ENCODE measurements around the gene CCDC87. TPM values are rescaled to one million over a fixed set of nuclear protein-coding genes. Genes with fewer than 3 reads are reported as not detected.
A peak's percentile ranks its signal among the peaks of the same experiment; 100 is the strongest.
"Not testable (repeated sequence)": the region's sequence is repeated elsewhere in the genome, so short reads cannot be mapped to it uniquely, and the experiment has no call there.

CCDC87 gene
- total and polyA plus RNA-seq, 4 donors: 0.10 to 0.33 (median 0.19) TPM; not detected in 1

DNA sequence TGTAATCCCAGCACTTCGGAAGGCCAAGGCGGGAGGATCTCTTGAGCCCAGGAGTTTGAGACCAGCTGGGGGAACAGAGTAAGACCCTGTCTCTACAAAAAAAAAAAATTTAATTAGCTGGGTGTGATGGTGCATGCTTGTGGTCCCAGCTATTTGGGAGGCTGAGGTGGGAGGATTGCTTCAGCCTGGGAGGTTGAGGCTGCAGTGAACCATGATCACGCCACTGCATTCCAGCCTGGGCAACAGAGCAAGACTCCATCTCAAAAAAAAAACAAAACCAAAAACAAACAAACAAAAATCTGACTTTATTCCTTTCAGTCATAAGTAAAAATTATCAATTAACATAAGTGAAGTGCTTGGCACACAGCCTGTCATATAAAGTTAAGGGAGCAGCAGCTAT is 13.7 kb upstream of the CCDC87 start:
- intact Hi-C loops (cut with DNase I): not testable (repeated sequence)
- 82 to 83% methylated on average over 3 of the region's 3 CpGs for WGBS, 2 donors

GRCh38 chr11:66604155-66604554 is 11.3 kb upstream of the CCDC87 start:
- peaks cover 0 to 3% of the 10 kb centered on the region in 2 donors for H3K4me1 ChIP-seq (ENCODE audit: control insufficient read depth in 1 of 2, insufficient read depth in 2 of 2, low read length in 2 of 2)
- H3K9me3 ChIP-seq (ENCODE audit: control insufficient read depth, low read length): no peaks in the 10 kb centered on the region
- H3K27ac ChIP-seq (ENCODE audit: low read depth in 1 of 2, low read length in 2 of 2): no peak overlapping the region
- no peak for ATAC-seq (ENCODE audit: low FRiP score)
- no peaks in the 10 kb centered on the region for H3K27me3 ChIP-seq (ENCODE audit: control insufficient read depth in 1 of 2, insufficient read depth in 2 of 2, low read length in 1 of 2)
- no peaks in the 10 kb centered on the region for H3K36me3 ChIP-seq (ENCODE audit: control insufficient read depth in 1 of 2, insufficient read depth in 2 of 2, low read length in 1 of 2)
- WGBS, 2 donors: 92 to 94% methylated on average over 5 of the region's 5 CpGs
- H3K4me3 ChIP-seq (ENCODE audit: low read length in 2 of 2): no peak overlapping the region
- intact Hi-C loops (cut with DNase I): no loop called here
- no peak for DNase-seq

More for the DNA sequence above, 13.7 kb upstream of the CCDC87 start:
- DNase-seq; H3K27me3 ChIP-seq (ENCODE audit: control insufficient read depth in 1 of 2, insufficient read depth in 2 of 2, low read length in 1 of 2); ATAC-seq (ENCODE audit: low FRiP score); H3K9me3 ChIP-seq (ENCODE audit: control insufficient read depth, low read length); H3K36me3 ChIP-seq (ENCODE audit: control insufficient read depth in 1 of 2, insufficient read depth in 2 of 2, low read length in 1 of 2); H3K4me1 ChIP-seq (ENCODE audit: control insufficient read depth in 1 of 2, insufficient read depth in 2 of 2, low read length in 2 of 2); H3K4me3 ChIP-seq (ENCODE audit: low read length in 2 of 2): not testable (repeated sequence)
- peak overlapping the region in 1 of 2 donors; percentile 85 for H3K27ac ChIP-seq (ENCODE audit: low read depth in 1 of 2, low read length in 2 of 2)

DNA sequence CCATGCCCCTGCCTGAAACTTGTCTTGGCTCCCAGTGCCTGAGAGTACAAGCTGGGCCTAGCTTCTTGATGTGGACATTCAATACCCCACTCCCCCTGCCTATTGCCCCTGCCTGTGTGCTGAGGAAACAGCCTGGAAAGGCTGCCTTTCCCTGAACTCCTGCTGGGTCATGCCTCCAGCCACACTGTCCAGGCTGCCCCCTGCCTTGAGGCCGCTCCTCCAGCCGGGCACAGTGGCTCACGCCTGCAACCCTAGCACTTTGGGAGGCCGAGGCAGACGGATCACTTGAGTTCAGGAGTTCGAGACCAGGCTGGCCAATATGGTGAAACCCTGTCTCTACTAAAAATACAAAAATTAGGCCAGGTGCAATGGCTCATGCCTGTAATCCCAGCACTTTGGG is 10.2 kb upstream of the CCDC87 start:
- ATAC-seq (ENCODE audit: low FRiP score) (no peak), DNase-seq (no peak)
- peak overlapping the region in 1 of 2 donors; percentile 88 for H3K27ac ChIP-seq (ENCODE audit: low read depth in 1 of 2, low read length in 2 of 2)
- H3K36me3 ChIP-seq (ENCODE audit: control insufficient read depth in 1 of 2, insufficient read depth in 2 of 2, low read length in 1 of 2): no peaks in the 10 kb centered on the region
- intact Hi-C loops (cut with DNase I): no loop called here
- peaks cover 0 to 3% of the 10 kb centered on the region in 2 donors for H3K4me1 ChIP-seq (ENCODE audit: control insufficient read depth in 1 of 2, insufficient read depth in 2 of 2, low read length in 2 of 2)
- WGBS, 2 donors: 93 to 97% methylated on average over 6 of the region's 6 CpGs
- no peaks in the 10 kb centered on the region for H3K9me3 ChIP-seq (ENCODE audit: control insufficient read depth, low read length)
- H3K27me3 ChIP-seq (ENCODE audit: control insufficient read depth in 1 of 2, insufficient read depth in 2 of 2, low read length in 1 of 2): no peaks in the 10 kb centered on the region
- no peak overlapping the region for H3K4me3 ChIP-seq (ENCODE audit: low read length in 2 of 2)

- ATAC-seq (ENCODE audit: low FRiP score) (no peak), DNase-seq (no peak)
- Histone ChIP-seq H3K4me1 (ENCODE audit: control insufficient read depth in 1 of 2, insufficient read depth in 2 of 2, low read length in 2 of 2) (peaks cover 0 to 3% of the 10 kb centered on the region in 2 donors), H3K9me3 (ENCODE audit: control insufficient read depth, low read length) (no peaks in the 10 kb centered on the region), H3K27ac (ENCODE audit: low read depth in 1 of 2, low read length in 2 of 2) (peak overlapping the region in 1 of 2 donors; percentile 28), H3K27me3 (ENCODE audit: control insufficient read depth in 1 of 2, insufficient read depth in 2 of 2, low read length in 1 of 2) (no peaks in the 10 kb centered on the region), H3K36me3 (ENCODE audit: control insufficient read depth in 1 of 2, insufficient read depth in 2 of 2, low read length in 1 of 2) (no peaks in the 10 kb centered on the region), H3K4me3 (ENCODE audit: low read length in 2 of 2) (no peak overlapping the region)
- WGBS, 2 donors: 72 to 74% methylated on average over 4 of the region's 4 CpGs
- intact Hi-C loops (cut with DNase I): no loop called here
These were observed 7.9 kb upstream of the CCDC87 start for GRCh38 chr11:66600631-66601233.

DNA sequence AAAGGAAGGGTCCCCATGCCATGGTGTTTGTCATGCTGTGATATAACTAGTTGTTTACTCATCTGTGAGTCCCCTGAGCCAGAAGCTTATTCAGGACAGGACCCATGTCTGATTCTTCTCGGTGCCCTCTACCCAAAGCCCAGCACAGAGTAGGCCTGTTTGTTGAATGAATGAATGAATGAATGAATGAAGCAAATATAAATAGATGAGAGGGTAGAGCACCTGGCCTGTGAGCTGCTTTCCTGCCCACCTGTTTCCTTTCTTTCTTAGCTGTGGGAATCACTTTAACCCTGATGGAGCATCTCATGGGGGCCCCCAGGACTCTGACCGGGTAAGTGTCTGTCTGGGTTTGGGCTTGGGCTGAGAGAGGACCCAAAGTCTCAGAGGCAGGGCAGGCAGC is 7.4 kb upstream of the CCDC87 start:
- Histone ChIP-seq H3K27ac (ENCODE audit: low read depth in 1 of 2, low read length in 2 of 2) (peak overlapping the region in 1 of 2 donors; percentile 28), H3K4me3 (ENCODE audit: low read length in 2 of 2) (no peak overlapping the region), H3K9me3 (ENCODE audit: control insufficient read depth, low read length) (no peaks in the 10 kb centered on the region), H3K36me3 (ENCODE audit: control insufficient read depth in 1 of 2, insufficient read depth in 2 of 2, low read length in 1 of 2) (no peaks in the 10 kb centered on the region), H3K27me3 (ENCODE audit: control insufficient read depth in 1 of 2, insufficient read depth in 2 of 2, low read length in 1 of 2) (no peaks in the 10 kb centered on the region), H3K4me1 (ENCODE audit: control insufficient read depth in 1 of 2, insufficient read depth in 2 of 2, low read length in 2 of 2) (peaks cover 0 to 3% of the 10 kb centered on the region in 2 donors)
- intact Hi-C loops (cut with DNase I): no loop called here
- 82 to 89% methylated on average over 2 of the region's 2 CpGs for WGBS, 2 donors
- ATAC-seq (ENCODE audit: low FRiP score): no peak
- no peak for DNase-seq

DNA sequence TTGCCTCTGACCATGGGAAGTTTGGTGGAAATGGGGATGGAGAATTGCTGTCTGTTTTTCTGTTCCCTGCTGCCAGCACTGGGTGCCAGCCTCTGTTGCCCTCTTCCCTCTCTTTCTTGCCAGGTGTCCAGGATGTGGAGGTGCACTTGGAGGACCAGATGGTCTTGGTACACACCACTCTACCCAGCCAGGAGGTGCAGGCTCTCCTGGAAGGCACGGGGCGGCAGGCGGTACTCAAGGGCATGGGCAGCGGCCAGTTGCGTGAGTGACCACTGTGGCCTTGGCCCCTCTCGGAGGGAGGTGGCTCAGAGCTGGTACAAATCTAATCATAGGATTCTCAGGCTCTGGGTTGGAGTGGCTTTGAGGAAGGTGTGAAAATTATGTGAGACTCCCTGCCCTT is 6.1 kb upstream of the CCDC87 start:
- no peaks in the 10 kb centered on the region for H3K36me3 ChIP-seq (ENCODE audit: control insufficient read depth in 1 of 2, insufficient read depth in 2 of 2, low read length in 1 of 2)
- no peak overlapping the region for H3K27ac ChIP-seq (ENCODE audit: low read depth in 1 of 2, low read length in 2 of 2)
- WGBS, 2 donors: 95 to 96% methylated on average over 6 of the region's 6 CpGs
- no peak for DNase-seq
- peaks cover 0 to 3% of the 10 kb centered on the region in 2 donors for H3K4me1 ChIP-seq (ENCODE audit: control insufficient read depth in 1 of 2, insufficient read depth in 2 of 2, low read length in 2 of 2)
- H3K9me3 ChIP-seq (ENCODE audit: control insufficient read depth, low read length): no peaks in the 10 kb centered on the region
- H3K27me3 ChIP-seq (ENCODE audit: control insufficient read depth in 1 of 2, insufficient read depth in 2 of 2, low read length in 1 of 2): no peaks in the 10 kb centered on the region
- intact Hi-C loops (cut with DNase I): no loop called here
- H3K4me3 ChIP-seq (ENCODE audit: low read length in 2 of 2): no peak overlapping the region
- no peak for ATAC-seq (ENCODE audit: low FRiP score)

DNA sequence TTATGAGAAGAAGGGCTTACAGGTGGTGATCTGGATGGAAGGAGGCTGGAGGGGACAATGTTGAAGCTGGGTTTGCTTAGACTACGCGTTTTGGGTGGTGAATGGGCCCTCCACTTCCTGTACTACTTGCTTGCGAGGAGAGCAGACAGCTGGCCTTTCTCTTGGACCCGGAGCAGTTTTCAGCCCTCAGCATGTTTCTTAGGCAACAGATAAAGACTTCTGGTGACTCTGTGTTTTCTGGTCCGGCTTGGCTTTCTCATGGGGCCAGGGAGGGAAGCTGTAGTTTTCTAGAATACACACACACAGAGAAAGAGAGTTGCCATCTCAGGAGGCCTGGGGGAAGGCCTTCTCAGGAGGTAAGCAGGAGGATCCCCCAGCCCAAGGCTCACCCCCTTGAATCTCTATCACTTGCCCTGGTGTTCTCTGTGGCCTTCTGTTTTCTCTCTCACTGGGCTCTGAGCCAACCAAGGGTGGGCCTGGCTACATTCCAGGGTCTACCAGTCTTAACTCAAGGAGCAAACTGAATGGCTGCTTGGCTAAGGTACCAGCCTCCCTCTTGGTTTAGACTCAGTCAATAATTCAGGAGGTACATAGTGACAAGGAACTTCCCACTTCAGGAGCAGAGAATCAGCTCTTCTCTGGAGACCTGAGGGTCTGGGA is 2.5 kb upstream of the CCDC87 start:
- Histone ChIP-seq H3K27ac (ENCODE audit: low read depth in 1 of 2, low read length in 2 of 2) (no peak overlapping the region), H3K27me3 (ENCODE audit: control insufficient read depth in 1 of 2, insufficient read depth in 2 of 2, low read length in 1 of 2) (no peaks in the 10 kb centered on the region), H3K9me3 (ENCODE audit: control insufficient read depth, low read length) (no peaks in the 10 kb centered on the region), H3K4me1 (ENCODE audit: control insufficient read depth in 1 of 2, insufficient read depth in 2 of 2, low read length in 2 of 2) (peaks cover 0 to 3% of the 10 kb centered on the region in 2 donors), H3K4me3 (ENCODE audit: low read length in 2 of 2) (no peak overlapping the region), H3K36me3 (ENCODE audit: control insufficient read depth in 1 of 2, insufficient read depth in 2 of 2, low read length in 1 of 2) (no peaks in the 10 kb centered on the region)
- intact Hi-C loops (cut with DNase I): no loop called here
- DNase-seq (peak in 1 of 2 donors; percentile 61), ATAC-seq (ENCODE audit: low FRiP score) (no peak)
- WGBS, 2 donors: 19 to 20% methylated on average over 5 of the region's 5 CpGs

- H3K4me3 ChIP-seq (ENCODE audit: low read length in 2 of 2): peak overlapping the region; percentile 49 to 55
- H3K27ac ChIP-seq (ENCODE audit: low read depth in 1 of 2, low read length in 2 of 2): no peak overlapping the region
- WGBS, 2 donors: 57 to 62% methylated on average over 7 of the region's 7 CpGs
- intact Hi-C loops (cut with DNase I): no loop called here
- H3K9me3 ChIP-seq (ENCODE audit: control insufficient read depth, low read length): no peaks in the 10 kb centered on the region
- DNase-seq (no peak), ATAC-seq (ENCODE audit: low FRiP score) (no peak)
- no peaks in the 10 kb centered on the region for H3K27me3 ChIP-seq (ENCODE audit: control insufficient read depth in 1 of 2, insufficient read depth in 2 of 2, low read length in 1 of 2)
- H3K36me3 ChIP-seq (ENCODE audit: control insufficient read depth in 1 of 2, insufficient read depth in 2 of 2, low read length in 1 of 2): no peaks in the 10 kb centered on the region
- peaks cover 0 to 3% of the 10 kb centered on the region in 2 donors for H3K4me1 ChIP-seq (ENCODE audit: control insufficient read depth in 1 of 2, insufficient read depth in 2 of 2, low read length in 2 of 2)
These were observed 787 bp upstream of the CCDC87 start for GRCh38 chr11:66593650-66594049.

DNA sequence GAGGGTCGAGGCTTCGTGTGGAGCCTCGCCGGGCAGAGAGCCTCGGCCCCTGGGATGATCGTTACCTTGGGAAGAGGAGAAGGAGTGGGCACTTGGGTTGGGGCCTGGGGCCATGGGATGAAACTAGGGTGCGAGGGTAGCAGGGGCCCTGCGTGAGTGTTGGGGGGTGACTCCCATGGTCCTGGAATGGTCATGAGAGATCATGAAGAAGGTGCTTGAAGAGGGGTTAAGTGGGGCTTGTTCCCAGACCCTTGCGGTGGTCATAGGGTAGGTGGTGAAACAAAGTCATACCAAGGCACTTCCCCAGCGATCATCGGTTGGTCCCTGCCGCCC is 406 bp upstream of the CCDC87 start:
- H3K36me3 ChIP-seq (ENCODE audit: control insufficient read depth in 1 of 2, insufficient read depth in 2 of 2, low read length in 1 of 2): no peaks in the 10 kb centered on the region
- 6 to 8% methylated on average over 12 of the region's 12 CpGs for WGBS, 2 donors
- no peaks in the 10 kb centered on the region for H3K9me3 ChIP-seq (ENCODE audit: control insufficient read depth, low read length)
- H3K27ac ChIP-seq (ENCODE audit: low read depth in 1 of 2, low read length in 2 of 2): peak overlapping the region in 1 of 2 donors; percentile 50
- intact Hi-C loops (cut with DNase I): no loop called here
- peak overlapping the region; percentile 49 to 55 for H3K4me3 ChIP-seq (ENCODE audit: low read length in 2 of 2)
- DNase-seq: no peak
- peaks cover 0 to 3% of the 10 kb centered on the region in 2 donors for H3K4me1 ChIP-seq (ENCODE audit: control insufficient read depth in 1 of 2, insufficient read depth in 2 of 2, low read length in 2 of 2)
- H3K27me3 ChIP-seq (ENCODE audit: control insufficient read depth in 1 of 2, insufficient read depth in 2 of 2, low read length in 1 of 2): no peaks in the 10 kb centered on the region
- ATAC-seq (ENCODE audit: low FRiP score): peak; percentile 20

Data from aorta (tissue), 5 donors.